ENCODE data around the gene URB1.
"Not testable (repeated sequence)": the region's sequence is repeated elsewhere in the genome, so short reads cannot be mapped to it uniquely, and the experiment has no call there.

URB1 gene

DNA sequence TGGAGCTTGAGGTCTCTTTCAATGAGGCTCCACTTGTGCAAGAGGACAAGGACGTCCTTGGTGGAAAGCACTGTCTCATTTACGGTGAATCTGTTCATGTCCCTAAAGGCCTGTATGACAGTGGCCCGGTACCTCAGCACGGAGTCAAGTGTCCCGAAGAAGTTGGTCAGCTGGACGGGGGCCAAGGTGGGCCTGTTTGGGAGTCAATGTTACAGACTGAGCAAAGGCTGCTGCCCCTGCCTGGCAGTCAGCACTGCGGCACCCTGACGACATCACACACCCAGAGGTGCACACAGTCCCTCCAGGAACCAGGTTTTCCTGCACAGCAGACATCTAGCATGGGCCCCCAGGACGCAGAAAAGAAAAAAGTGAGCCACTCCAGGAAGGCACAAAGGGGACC is 75.1 kb downstream of the URB1 start:
- DNase-seq: no peak

DNA sequence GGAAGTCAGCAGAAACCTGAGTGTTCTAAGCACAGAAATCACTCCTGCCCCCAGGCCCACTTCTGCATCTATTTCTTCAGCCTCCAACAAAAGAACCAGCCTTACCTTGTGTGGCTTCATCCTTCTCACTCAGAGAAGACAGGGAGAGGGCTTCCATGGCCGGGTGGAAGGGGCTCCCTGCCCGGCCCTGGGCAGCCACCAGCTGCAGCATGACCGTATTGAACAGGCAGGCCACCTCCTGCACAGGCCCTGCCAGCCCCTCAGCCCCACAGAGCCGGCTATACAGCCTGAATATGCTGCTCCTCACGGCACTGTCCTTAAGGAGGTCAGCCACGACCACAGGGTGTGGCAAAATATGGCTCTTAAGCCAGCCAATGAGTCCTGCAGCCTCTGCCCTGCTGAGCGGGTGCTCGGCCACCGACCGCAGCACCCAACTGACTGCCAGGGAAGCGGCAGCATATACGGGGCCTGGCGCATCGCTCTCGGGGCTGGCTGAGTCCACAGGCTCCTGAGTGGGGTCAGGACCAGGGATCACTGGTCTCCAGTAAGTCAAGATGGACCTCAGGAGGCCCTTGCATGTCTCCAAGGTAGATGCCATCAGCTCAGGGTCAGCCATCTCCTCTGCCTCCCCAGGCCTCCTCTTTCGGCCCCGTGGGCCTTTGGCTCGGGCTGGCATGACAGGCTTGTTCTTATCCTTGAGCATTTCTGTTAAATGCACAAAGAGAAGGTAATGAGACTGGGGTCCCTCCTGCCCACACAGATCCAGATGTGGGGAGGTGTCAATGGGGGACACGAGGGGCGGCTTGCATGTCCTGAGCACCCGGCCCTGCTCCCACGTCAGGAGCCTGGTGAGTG is 76.2 kb downstream of the URB1 start:
- DNase-seq: no peak

GRCh38 chr21:32315511-32316281 is 77.1 kb downstream of the URB1 start:
- DNase-seq: no peak

DNA sequence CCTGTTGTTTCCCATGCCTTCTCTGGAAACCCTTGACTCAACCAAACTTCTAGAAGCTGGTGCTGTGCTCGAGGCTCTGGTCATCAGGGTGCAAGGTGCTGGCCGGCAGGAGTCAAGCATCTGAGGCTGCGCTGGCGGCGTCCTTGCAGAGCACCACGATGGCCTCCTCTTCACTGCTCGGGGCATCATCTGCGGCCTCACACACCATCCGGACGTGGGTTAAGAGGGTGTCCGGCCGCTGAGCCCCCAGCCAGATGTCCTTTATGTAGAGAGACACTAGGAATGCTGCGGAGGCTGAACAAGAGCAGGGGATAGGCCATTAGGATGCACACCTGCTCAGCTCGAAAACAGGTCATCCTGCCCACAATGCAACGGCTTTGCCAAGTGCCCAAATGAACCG is 78.0 kb downstream of the URB1 start:
- DNase-seq: no peak

DNA sequence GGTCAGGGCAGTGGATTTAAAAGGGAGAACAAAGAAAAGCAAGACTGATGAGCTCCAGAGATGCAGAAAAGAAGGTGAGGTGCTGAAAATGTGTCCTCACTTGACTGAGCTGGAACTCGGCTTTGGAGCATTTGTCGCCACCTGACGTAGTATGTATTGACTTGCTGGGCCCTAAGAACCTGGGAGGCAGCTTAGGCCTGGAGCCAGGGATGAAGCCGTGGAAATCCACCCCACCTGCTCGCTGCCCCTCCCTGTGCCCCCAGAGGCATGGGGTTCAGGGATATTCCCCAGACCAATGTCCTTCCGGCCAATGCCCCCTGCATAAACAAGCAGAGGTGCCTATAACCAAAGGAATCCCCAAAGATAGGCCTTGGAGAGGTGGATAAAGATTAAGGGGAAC is 79.8 kb downstream of the URB1 start:
- no peak for DNase-seq

- no peak for DNase-seq
These were observed 80.5 kb downstream of the URB1 start for GRCh38 chr21:32312326-32312725.

DNA sequence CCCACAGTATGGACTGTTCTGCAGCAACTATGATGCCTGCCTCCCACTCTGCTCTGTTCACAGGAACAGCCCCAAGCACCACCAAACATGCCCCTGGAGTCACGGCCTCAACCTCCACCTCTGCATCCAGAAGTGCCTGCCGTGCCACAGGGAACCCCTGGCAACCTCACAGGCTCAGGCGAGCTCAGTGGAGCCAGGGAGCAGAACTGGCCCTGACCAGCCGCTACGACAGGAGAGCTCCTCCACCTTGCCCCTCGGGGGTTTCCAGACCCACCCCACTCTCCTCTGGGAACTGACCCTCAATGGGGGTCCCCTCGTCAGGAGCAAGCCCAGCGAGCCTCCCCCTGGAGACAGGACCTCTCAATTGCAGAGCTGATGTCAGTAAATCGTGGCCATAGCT is 81.2 kb downstream of the URB1 start:
- no peak for DNase-seq

DNA sequence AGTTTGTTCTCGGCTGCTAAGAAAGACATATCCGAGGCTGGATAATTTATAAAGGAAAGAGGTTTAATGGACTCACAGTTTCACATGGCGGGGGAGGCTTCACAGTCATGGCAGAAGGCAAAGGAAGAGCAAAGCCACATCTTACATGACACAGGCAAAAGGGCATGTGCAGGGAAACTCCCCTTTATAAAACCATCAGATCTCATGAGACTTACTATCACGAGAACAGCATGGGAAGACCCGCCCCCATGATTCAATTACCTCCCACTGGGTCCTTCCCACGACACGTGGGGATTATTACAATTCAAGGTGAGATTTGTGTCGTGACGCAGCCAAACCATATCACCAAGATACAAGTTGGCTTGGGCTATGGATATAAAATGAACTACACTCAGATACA is 81.8 kb downstream of the URB1 start:
- DNase-seq: not testable (repeated sequence)

DNA sequence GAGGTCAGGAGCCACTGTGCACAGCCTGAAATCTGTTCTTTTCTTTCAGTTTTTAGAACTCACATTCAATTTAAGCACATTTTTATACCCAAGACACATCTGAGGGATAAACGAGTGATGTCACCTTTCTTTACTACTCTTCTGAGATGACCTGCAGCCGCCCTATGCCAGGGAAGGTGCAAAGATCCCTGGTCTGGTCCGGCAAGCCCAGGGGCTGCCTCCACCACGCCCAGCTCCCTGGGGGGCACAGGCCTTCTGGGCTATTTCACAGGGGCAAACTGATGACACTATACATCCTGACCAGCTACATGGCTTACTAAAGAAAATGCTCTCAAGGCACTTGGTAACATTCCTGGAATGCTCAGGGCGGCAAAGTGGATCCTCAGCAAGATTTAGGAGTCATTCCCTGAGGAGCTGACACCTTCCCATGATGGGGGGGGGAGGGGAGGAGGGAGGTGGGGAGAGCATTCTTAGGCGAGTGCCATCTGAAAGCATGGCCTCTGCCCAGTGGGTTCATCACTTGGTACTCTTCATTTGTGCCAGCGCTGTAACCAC is 82.8 kb downstream of the URB1 start:
- DNase-seq: no peak

- DNase-seq: no peak
These were observed 84.1 kb downstream of the URB1 start for GRCh38 chr21:32308696-32309095.

GRCh38 chr21:32307706-32308105 is 85.1 kb downstream of the URB1 start:
- DNase-seq: no peak

DNA sequence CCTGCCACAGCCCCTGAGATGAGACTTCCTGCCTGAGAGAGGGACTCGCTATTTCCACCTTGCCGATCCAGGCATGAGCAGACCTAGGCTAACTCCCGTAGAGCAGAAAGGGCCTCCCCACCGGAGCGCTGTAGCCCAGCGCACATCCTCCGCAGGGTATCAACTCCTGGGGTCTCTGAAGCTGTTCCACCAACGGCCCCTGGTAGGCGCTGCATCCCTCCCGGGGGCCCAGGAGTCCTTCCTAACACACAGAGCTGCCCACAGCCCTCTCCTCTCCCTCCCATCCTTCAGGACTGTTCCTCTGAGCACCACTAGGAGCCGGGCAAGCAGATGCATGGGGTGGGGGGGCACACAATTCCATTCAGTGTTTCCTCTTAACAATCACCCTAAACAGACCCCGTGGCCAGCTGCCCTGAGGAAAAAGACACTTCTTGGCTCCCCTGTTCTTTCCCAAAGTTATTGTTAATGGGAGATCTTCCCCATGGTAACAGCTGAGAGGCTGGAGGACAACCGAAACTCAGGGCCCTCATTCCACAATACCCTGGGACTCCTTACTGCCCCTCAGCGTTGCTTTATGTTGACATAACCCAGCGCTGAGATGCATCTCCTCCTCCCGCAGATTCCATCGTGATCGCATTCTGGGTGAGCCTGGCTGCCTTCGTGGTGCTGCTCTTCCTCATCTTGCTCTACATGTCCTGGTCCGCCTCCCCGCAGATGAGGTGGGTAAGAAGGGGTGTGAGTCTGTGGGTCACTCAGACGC is 86.6 kb downstream of the URB1 start:
- DNase-seq: no peak

DNA sequence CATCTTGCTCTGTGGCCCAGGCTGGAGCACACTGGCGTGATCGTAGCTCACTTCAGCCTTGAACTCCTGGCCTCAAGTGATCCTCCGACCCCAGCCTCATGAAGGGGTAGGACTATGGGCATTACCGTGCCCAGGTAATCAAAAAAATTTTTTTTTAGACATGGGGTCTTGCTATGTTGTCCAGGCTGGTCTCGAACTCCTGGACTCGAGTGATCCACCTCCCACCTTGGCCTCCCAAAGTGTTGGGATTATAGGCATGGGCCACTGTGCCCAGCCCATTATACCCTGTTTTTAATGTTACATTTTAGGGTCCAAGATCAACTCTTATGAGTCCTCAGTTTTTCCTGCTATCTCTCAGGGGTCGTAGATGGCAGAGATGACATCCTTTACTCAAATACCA is 87.8 kb downstream of the URB1 start:
- DNase-seq: no peak

DNA sequence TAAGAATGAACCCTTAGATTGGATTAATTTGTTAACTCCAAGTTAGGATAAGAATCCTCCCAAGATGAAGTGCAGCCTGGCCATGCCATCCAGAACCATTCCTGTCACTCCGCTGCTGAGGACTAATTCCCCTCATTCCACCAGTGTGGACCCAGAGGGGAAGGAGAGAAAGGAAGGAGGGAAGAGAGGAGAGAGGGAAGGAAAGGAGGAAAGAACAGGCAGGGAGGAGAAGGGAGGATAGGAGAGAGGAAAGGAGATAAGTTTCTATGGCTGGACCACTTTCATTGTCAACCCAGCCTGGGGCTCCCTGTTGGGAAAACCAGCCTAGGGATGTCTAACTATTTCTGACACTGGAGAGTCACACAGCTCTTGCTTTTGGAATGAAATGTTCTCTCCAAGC is 89.4 kb downstream of the URB1 start:
- no peak for DNase-seq

DNA sequence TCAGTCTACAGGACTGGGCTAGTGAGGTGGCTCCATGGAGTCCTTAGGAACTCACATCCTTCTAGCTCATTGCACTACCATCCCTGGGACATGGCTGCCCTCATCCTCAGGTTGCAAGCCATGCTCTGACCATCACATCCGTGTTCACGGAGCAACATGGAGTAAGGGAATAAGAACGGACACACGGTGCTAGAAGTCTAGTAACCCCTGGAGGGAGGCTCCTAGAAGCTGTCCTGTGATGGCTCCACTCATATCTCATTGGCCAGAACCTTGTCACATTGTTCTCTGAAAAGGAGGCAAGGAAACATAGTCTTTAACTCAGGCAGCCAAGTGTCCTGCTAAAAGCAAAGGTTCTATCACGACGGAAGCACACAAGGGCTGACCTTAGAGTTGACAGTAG is 90.3 kb downstream of the URB1 start:
- DNase-seq: no peak

GRCh38 chr21:32301596-32301995 is 91.2 kb downstream of the URB1 start:
- DNase-seq: no peak

- DNase-seq: no peak
These were observed 92.6 kb downstream of the URB1 start for GRCh38 chr21:32300117-32300681.

GRCh38 chr21:32299695-32300094 is 93.1 kb downstream of the URB1 start:
- DNase-seq: no peak

- no peak for DNase-seq
These were observed 94.1 kb downstream of the URB1 start, which contains the start of gene MRAP for GRCh38 chr21:32298658-32299081. Gene MRAP, plus strand, starts transcription at chr21:32298855. Its CDS starts 117 bp downstream, at chr21:32298972.

DNA sequence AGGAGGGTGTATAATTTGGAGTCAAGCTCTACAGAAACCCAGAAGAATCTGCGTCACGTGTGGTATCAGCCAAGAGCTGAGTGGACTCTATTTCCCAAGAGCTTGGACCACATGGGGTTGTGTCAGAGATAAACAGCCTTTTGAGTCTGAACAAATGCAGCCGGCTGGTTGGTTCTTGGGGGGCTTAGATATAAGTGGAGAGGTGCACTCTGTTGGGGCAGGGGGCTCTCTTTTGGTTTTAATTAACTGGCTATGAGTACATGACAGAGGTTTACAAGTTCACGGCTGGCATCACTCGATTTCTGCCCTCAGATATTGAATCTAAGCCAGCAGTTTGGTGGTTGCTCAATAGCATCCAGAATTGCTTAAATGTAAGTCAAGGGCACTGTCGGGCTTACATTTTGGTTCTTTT is 94.7 kb downstream of the URB1 start:
- no peak for DNase-seq

- DNase-seq: no peak
These were observed 95.4 kb downstream of the URB1 start for GRCh38 chr21:32297449-32297848.

DNA sequence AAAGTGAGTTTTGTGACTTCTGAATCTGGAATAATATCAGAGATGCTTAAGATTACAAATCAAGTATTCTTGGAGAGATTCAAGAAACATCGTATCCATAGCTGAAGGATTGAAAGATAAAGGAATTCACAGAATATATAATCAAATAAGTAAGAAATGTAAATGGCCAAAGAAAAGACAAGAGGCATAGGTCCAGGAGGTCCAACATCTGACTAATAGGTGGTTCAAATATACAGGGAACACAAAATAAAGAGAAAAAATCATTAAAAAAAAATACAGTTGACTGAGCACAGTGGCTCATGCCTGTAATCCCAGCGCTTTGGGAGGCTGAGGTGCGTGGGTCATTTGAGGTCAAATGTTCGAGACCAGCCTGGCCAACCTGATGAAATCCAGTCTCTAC is 107.3 kb downstream of the URB1 start:
- DNase-seq: no peak

GRCh38 chr21:32282992-32283391 is 109.8 kb downstream of the URB1 start:
- DNase-seq: no peak
